ENCODE results near the gene SSTR5.

Gene SSTR5

GRCh38 chr16:1047123-1047522 is 25.4 kb upstream of the SSTR5 start:
- H3K4me3 Mint-ChIP-seq: no peak overlapping the region
- no peaks in the 10 kb centered on the region for H3K27me3 Mint-ChIP-seq (ENCODE audit: low read depth)
- H3K4me1 Mint-ChIP-seq: peaks cover 20% of the 10 kb centered on the region
- H3K27ac Mint-ChIP-seq: no peak overlapping the region
- H3K9me3 Mint-ChIP-seq: peaks cover 5% of the 10 kb centered on the region
- no peak for TF ChIP-seq CTCF (IDR thresholded peaks at IDR 0.05; ENCODE audit: unreplicated experiment in 3 of 3)
- peaks cover 5% of the 10 kb centered on the region for H3K36me3 Mint-ChIP-seq (ENCODE audit: low read depth)

- Mint-ChIP-seq H3K4me1 (peaks cover 15% of the 10 kb centered on the region), H3K4me3 (no peak overlapping the region), H3K27ac (no peak overlapping the region), H3K36me3 (ENCODE audit: low read depth) (no peaks in the 10 kb centered on the region), H3K9me3 (no peaks in the 10 kb centered on the region), H3K27me3 (ENCODE audit: low read depth) (no peaks in the 10 kb centered on the region)
- TF ChIP-seq CTCF (IDR thresholded peaks at IDR 0.05; ENCODE audit: unreplicated experiment in 3 of 3): no peak
These were observed 24.7 kb upstream of the SSTR5 start for GRCh38 chr16:1047801-1048200.

GRCh38 chr16:1048442-1049112 is 24.0 kb upstream of the SSTR5 start:
- no peak for TF ChIP-seq CTCF (IDR thresholded peaks at IDR 0.05; ENCODE audit: unreplicated experiment in 3 of 3)
- Mint-ChIP-seq H3K36me3 (ENCODE audit: low read depth) (no peaks in the 10 kb centered on the region), H3K4me3 (no peak overlapping the region), H3K4me1 (peaks cover 15% of the 10 kb centered on the region), H3K9me3 (no peaks in the 10 kb centered on the region), H3K27ac (no peak overlapping the region), H3K27me3 (ENCODE audit: low read depth) (no peaks in the 10 kb centered on the region)

- no peak overlapping the region for H3K4me3 Mint-ChIP-seq
- no peak overlapping the region for H3K27ac Mint-ChIP-seq
These were observed 23.2 kb upstream of the SSTR5 start for GRCh38 chr16:1049113-1049975.

GRCh38 chr16:1049976-1050247 is 22.6 kb upstream of the SSTR5 start:
- H3K27ac Mint-ChIP-seq: no peak overlapping the region
- TF ChIP-seq CTCF (IDR thresholded peaks at IDR 0.05; ENCODE audit: unreplicated experiment in 3 of 3): no peak
- no peak overlapping the region for H3K4me3 Mint-ChIP-seq
- no peaks in the 10 kb centered on the region for H3K27me3 Mint-ChIP-seq (ENCODE audit: low read depth)
- no peaks in the 10 kb centered on the region for H3K9me3 Mint-ChIP-seq
- H3K36me3 Mint-ChIP-seq (ENCODE audit: low read depth): no peaks in the 10 kb centered on the region
- peaks cover 15% of the 10 kb centered on the region for H3K4me1 Mint-ChIP-seq

More at GRCh38 chr16:1049113-1049975, 23.2 kb upstream of the SSTR5 start:
- peaks cover 15% of the 10 kb centered on the region for H3K4me1 Mint-ChIP-seq
- H3K36me3 Mint-ChIP-seq (ENCODE audit: low read depth): no peaks in the 10 kb centered on the region
- no peak for TF ChIP-seq CTCF (IDR thresholded peaks at IDR 0.05; ENCODE audit: unreplicated experiment in 3 of 3)
- H3K9me3 Mint-ChIP-seq: no peaks in the 10 kb centered on the region
- H3K27me3 Mint-ChIP-seq (ENCODE audit: low read depth): no peaks in the 10 kb centered on the region

Measured in nephron (organoid).